Neural cell (in vitro differentiated cells): ENCODE data around the gene ZC3H7A. TPM values are rescaled to one million over a fixed set of nuclear protein-coding genes. Genes with fewer than 3 reads are reported as not detected.

Experiments used
- H2AFZ ChIP-seq: fragments of 200-600, 300-800 bp; sonication (generic), shearing (Covaris generic); 2 replicates; pipeline ENCODE4 v1.6.0; 2014; ENCODE audit warnings: low read depth, mild to moderate bottlenecking, antibody characterized with exemption, low read length, moderate library complexity
- H3F3A ChIP-seq: fragments of 200-600 bp; shearing (Covaris generic); 2 replicates; pipeline ENCODE4 v1.6.1; 2016; ENCODE audit warnings: mild to moderate bottlenecking, moderate library complexity, mixed read lengths, antibody characterized with exemption, low read length; ENCODE audit not compliant: insufficient read depth, poor library complexity, severe bottlenecking
- H3K27ac ChIP-seq: fragments of 200-600, 300-800 bp; sonication (generic), shearing (Covaris generic); 2 replicates; pipeline ENCODE4 v1.5.1; 2014; ENCODE audit warnings: mild to moderate bottlenecking, low read length, moderate library complexity
- H3K27me3 ChIP-seq: fragments of 300-800, 200-600 bp; sonication (generic), shearing (Covaris generic); 2 replicates; pipeline ENCODE4 v1.6.0; 2014; ENCODE audit warnings: mild to moderate bottlenecking, low read depth, low read length, moderate library complexity; ENCODE audit not compliant: insufficient read depth
- H3K36me3 ChIP-seq: fragments of 300-800, 200-600 bp; sonication (generic), shearing (Covaris generic); 2 replicates; pipeline ENCODE4 v1.5.1; 2014; ENCODE audit warnings: mild to moderate bottlenecking, antibody characterized with exemption, low read length, moderate library complexity; ENCODE audit not compliant: insufficient read depth
- H3K4me2 ChIP-seq: fragments of 300-800, 200-600 bp; sonication (generic), shearing (Covaris generic); 2 replicates; pipeline ENCODE4 v1.6.0; 2014; ENCODE audit warnings: mild to moderate bottlenecking, low read length
- H3K4me3 ChIP-seq: fragments of 300-800, 200-600 bp; sonication (generic), shearing (Covaris generic); 2 replicates; pipeline ENCODE4 v1.5.1; 2014; ENCODE audit warnings: mild to moderate bottlenecking, low read length, moderate library complexity
- H3K79me2 ChIP-seq: fragments of 200-600 bp; shearing (Covaris generic); replicated peaks from 2 replicates; pipeline ENCODE4 v1.6.0; 2014; ENCODE audit warnings: mild to moderate bottlenecking, low read length, moderate library complexity; ENCODE audit not compliant: insufficient read depth
- H3K9ac ChIP-seq: fragments of 300-800, 200-600 bp; sonication (generic), shearing (Covaris generic); 2 replicates; pipeline ENCODE4 v1.6.1; 2016; ENCODE audit warnings: mild to moderate bottlenecking, low read length, mixed read lengths
- H3K9me2 ChIP-seq: fragments of 200-600 bp; shearing (Covaris generic); 2 replicates; pipeline ENCODE4 v1.6.1; 2016; ENCODE audit warnings: mild to moderate bottlenecking, low read length, mixed read lengths; ENCODE audit not compliant: insufficient read depth
- H3K9me3 ChIP-seq: fragments of 200-600, 300-800 bp; sonication (generic), shearing (Covaris generic); 2 replicates; pipeline ENCODE4 v1.6.1; 2016; ENCODE audit warnings: mild to moderate bottlenecking, mixed run types, low read length, moderate library complexity, mixed read lengths
- H4K20me1 ChIP-seq: fragments of 200-600 bp; shearing (Covaris generic); 2 replicates; pipeline ENCODE4 v1.6.1; 2016; ENCODE audit warnings: mild to moderate bottlenecking, mixed run types; ENCODE audit not compliant: insufficient read depth
- CTCF ChIP-seq: fragments of 450-650 bp; IDR thresholded peaks from 2 replicates; pipeline ENCODE4 v1.5.1; 2014; ENCODE audit warnings: antibody characterized with exemption, mild to moderate bottlenecking, moderate library complexity; ENCODE audit not compliant: poor library complexity, severe bottlenecking
- EP300 ChIP-seq: fragments of 450-650 bp; conservative IDR thresholded peaks from 2 replicates; pipeline ENCODE4 v1.6.1; 2014; ENCODE audit warnings: antibody characterized with exemption, mild to moderate bottlenecking, moderate library complexity; ENCODE audit not compliant: poor library complexity, severe bottlenecking
- EZH2 ChIP-seq: fragments of 200-600, 300-800 bp; shearing (Covaris generic), sonication (generic); IDR thresholded peaks from 2 replicates; pipeline ENCODE4 v1.6.1; 2014; ENCODE audit warnings: antibody characterized with exemption, low read length, borderline replicate concordance, mild to moderate bottlenecking; ENCODE audit not compliant: insufficient read depth, poor library complexity, severe bottlenecking
- MXI1 ChIP-seq: fragments of 450-650 bp; conservative IDR thresholded peaks from 2 replicates; pipeline ENCODE4 v1.6.1; 2014; ENCODE audit warnings: antibody characterized with exemption, mild to moderate bottlenecking; ENCODE audit not compliant: poor library complexity, severe bottlenecking
- POLR2AphosphoS5 ChIP-seq: IDR thresholded peaks from 2 replicates; pipeline ENCODE4 v1.6.1; 2012
- RAD21 ChIP-seq: fragments of 450-650 bp; conservative IDR thresholded peaks from 2 replicates; pipeline ENCODE4 v1.6.1; 2014; ENCODE audit warnings: antibody characterized with exemption, mild to moderate bottlenecking, moderate library complexity
- REST ChIP-seq: IDR thresholded peaks from 2 replicates; pipeline ENCODE4 v1.6.1; 2012; ENCODE audit warnings: borderline replicate concordance
- SMC3 ChIP-seq: fragments of 450-650 bp; conservative IDR thresholded peaks from 2 replicates; pipeline ENCODE4 v1.6.1; 2014; ENCODE audit warnings: antibody characterized with exemption, mild to moderate bottlenecking, moderate library complexity; ENCODE audit not compliant: poor library complexity
- TAF1 ChIP-seq: IDR thresholded peaks from 2 replicates; pipeline ENCODE4 v1.6.1; 2012; ENCODE audit warnings: low read depth
- polyA plus RNA-seq: library from polyadenylated mRNA; depleted of rRNA; stranded (reverse); fragments of >200 nt; gene quantifications from 2 replicates; pipeline ENCODE4 v1.2.3, GENCODE V29; 2014

ZC3H7A gene
- polyA plus RNA-seq, 1 donor from 2014 or later, result 67.7 TPM

- H3K9me2 ChIP-seq, result no peaks in the 10 kb centered on the region
- no peak overlapping the region for H3K9ac ChIP-seq
- no peak overlapping the region for H3K27ac ChIP-seq
- H3K36me3 ChIP-seq, result no peaks in the 10 kb centered on the region
- H2AFZ ChIP-seq, result no peak overlapping the region
- no peak overlapping the region for H3K4me2 ChIP-seq
- H3K79me2 ChIP-seq, result no peaks in the 10 kb centered on the region
- H4K20me1 ChIP-seq, result no peaks in the 10 kb centered on the region
- H3F3A ChIP-seq, result no peaks in the 10 kb centered on the region
- H3K9me3 ChIP-seq, result no peaks in the 10 kb centered on the region
- TF ChIP-seq EP300 (no peak), REST (no peak), MXI1 (no peak), TAF1 (no peak), SMC3 (no peak), CTCF (no peak), RAD21 (no peak), EZH2 (no peak), POLR2AphosphoS5 (no peak)
- H3K27me3 ChIP-seq, result no peaks in the 10 kb centered on the region
- H3K4me3 ChIP-seq, result no peak overlapping the region
Observed at GRCh38 chr16:11759163-11759834, 37.8 kb downstream of the ZC3H7A start.

GRCh38 chr16:11757671-11758545, 39.1 kb downstream of the ZC3H7A start:
- no peaks in the 10 kb centered on the region for H3K36me3 ChIP-seq
- H3K4me2 ChIP-seq, result no peak overlapping the region
- no peaks in the 10 kb centered on the region for H4K20me1 ChIP-seq
- no peak overlapping the region for H3K27ac ChIP-seq
- no peak overlapping the region for H3K4me3 ChIP-seq
- no peak overlapping the region for H2AFZ ChIP-seq
- H3K79me2 ChIP-seq, result no peaks in the 10 kb centered on the region
- H3F3A ChIP-seq, result no peaks in the 10 kb centered on the region
- H3K27me3 ChIP-seq, result no peaks in the 10 kb centered on the region
- no peaks in the 10 kb centered on the region for H3K9me2 ChIP-seq
- TF ChIP-seq REST (no peak), EZH2 (no peak), RAD21 (no peak), EP300 (no peak), MXI1 (no peak), TAF1 (no peak), SMC3 (no peak), CTCF (no peak)
- H3K9ac ChIP-seq, result no peak overlapping the region
- H3K9me3 ChIP-seq, result no peaks in the 10 kb centered on the region
